Measurements from ENCODE around the gene SORBS1. TPM values are rescaled to one million over a fixed set of nuclear protein-coding genes. Genes with fewer than 3 reads are reported as not detected.

The SORBS1 gene
- total RNA-seq, 2 donors from 2014 or later: 1.4 to 1.6 TPM

GRCh38 chr10:95573964-95574604, 12.9 kb upstream of the SORBS1 start:
- no peaks in the 10 kb centered on the region for H3K36me3 Mint-ChIP-seq
- H3K27me3 Mint-ChIP-seq: peaks cover 15 to 32% of the 10 kb centered on the region in 2 donors
- H3K4me3 Mint-ChIP-seq: no peak overlapping the region
- no peaks in the 10 kb centered on the region for H3K4me1 Mint-ChIP-seq (ENCODE audit: low read depth in 2 of 2)
- no peaks in the 10 kb centered on the region for H3K9me3 Mint-ChIP-seq
- H3K27ac Mint-ChIP-seq: no peak overlapping the region
- no peak for DNase-seq (ENCODE audit: low spot score)
- ATAC-seq: no peak

DNA sequence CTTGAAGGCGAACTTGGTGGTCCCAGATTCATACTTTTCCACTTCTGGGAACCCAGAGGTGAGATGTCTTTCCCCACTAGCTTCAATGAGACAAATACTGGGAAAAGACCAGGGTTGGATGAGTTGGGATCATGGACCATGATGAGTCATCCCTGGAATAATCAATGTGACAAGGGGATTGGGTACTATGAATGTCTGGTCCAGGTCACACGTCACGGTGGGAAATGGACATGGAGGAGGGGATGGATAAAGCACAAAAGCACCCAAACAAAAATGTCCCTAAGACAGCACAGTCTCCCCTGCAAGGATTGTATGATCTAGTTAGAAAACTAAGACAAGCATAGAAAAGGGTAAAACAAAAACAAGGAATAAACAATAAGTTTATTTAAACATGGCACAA, 12.4 kb upstream of the SORBS1 start:
- ATAC-seq (no peak), DNase-seq (ENCODE audit: low spot score) (no peak)
- H3K27ac Mint-ChIP-seq: no peak overlapping the region
- peaks cover 12 to 27% of the 10 kb centered on the region in 2 donors for H3K27me3 Mint-ChIP-seq
- H3K4me1 Mint-ChIP-seq (ENCODE audit: low read depth in 2 of 2): no peaks in the 10 kb centered on the region
- H3K9me3 Mint-ChIP-seq: no peaks in the 10 kb centered on the region
- no peaks in the 10 kb centered on the region for H3K36me3 Mint-ChIP-seq
- no peak overlapping the region for H3K4me3 Mint-ChIP-seq

- Mint-ChIP-seq H3K9me3 (no peaks in the 10 kb centered on the region), H3K36me3 (no peaks in the 10 kb centered on the region), H3K4me3 (no peak overlapping the region), H3K27ac (no peak overlapping the region), H3K4me1 (ENCODE audit: low read depth in 2 of 2) (no peaks in the 10 kb centered on the region), H3K27me3 (peaks cover 11 to 26% of the 10 kb centered on the region in 2 donors)
- ATAC-seq (no peak), DNase-seq (ENCODE audit: low spot score) (no peak)
These were observed 11.1 kb upstream of the SORBS1 start for GRCh38 chr10:95572131-95572820.

- no peaks in the 10 kb centered on the region for H3K9me3 Mint-ChIP-seq
- no peak overlapping the region for H3K27ac Mint-ChIP-seq
- peaks cover 11 to 26% of the 10 kb centered on the region in 2 donors for H3K27me3 Mint-ChIP-seq
- DNase-seq (ENCODE audit: low spot score) (no peak), ATAC-seq (no peak)
- no peaks in the 10 kb centered on the region for H3K36me3 Mint-ChIP-seq
- H3K4me3 Mint-ChIP-seq: no peak overlapping the region
- H3K4me1 Mint-ChIP-seq (ENCODE audit: low read depth in 2 of 2): no peaks in the 10 kb centered on the region
These were observed 10.2 kb upstream of the SORBS1 start for GRCh38 chr10:95571390-95571789.

- ATAC-seq: no peak
- no peaks in the 10 kb centered on the region for H3K9me3 Mint-ChIP-seq
These were observed 8.2 kb upstream of the SORBS1 start for GRCh38 chr10:95569368-95569767.

GRCh38 chr10:95567903-95568630, 6.9 kb upstream of the SORBS1 start:
- no peak for ATAC-seq
- Mint-ChIP-seq H3K9me3 (no peaks in the 10 kb centered on the region), H3K36me3 (no peaks in the 10 kb centered on the region), H3K4me3 (no peak overlapping the region), H3K27me3 (peaks cover 8 to 11% of the 10 kb centered on the region in 2 donors), H3K27ac (no peak overlapping the region), H3K4me1 (ENCODE audit: low read depth in 2 of 2) (no peaks in the 10 kb centered on the region)
- DNase-seq (ENCODE audit: low spot score): no peak

More at GRCh38 chr10:95569368-95569767, 8.2 kb upstream of the SORBS1 start:
- Mint-ChIP-seq H3K27ac (no peak overlapping the region), H3K4me1 (ENCODE audit: low read depth in 2 of 2) (no peaks in the 10 kb centered on the region), H3K36me3 (no peaks in the 10 kb centered on the region), H3K27me3 (peaks cover 18 to 21% of the 10 kb centered on the region in 2 donors), H3K4me3 (no peak overlapping the region)
- DNase-seq (ENCODE audit: low spot score): no peak

DNA sequence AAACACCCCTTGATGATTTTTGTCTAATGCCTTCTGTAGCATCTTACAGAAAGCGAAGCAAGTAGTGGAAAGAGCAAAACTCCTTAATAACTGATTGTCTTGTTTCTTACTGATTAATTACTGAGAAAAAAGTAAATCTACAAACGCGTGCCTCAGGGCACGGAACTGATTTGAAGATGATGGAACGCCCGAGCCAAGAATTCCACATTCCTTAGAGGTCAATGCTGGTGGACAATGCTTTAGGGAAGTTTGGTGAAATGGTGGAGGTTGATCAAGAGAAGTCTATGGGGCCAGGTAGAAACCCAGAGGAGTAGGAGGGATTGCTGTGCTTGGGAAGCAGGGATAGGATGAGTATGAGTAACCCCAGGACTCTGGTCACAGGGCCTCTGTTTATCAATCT, 5.0 kb upstream of the SORBS1 start:
- DNase-seq (ENCODE audit: low spot score): no peak
- Mint-ChIP-seq H3K4me1 (ENCODE audit: low read depth in 2 of 2) (peaks cover 0 to 5% of the 10 kb centered on the region in 2 donors), H3K27me3 (peaks cover 7 to 11% of the 10 kb centered on the region in 2 donors), H3K27ac (no peak overlapping the region), H3K9me3 (no peaks in the 10 kb centered on the region), H3K4me3 (no peak overlapping the region), H3K36me3 (no peaks in the 10 kb centered on the region)
- ATAC-seq: no peak

DNA sequence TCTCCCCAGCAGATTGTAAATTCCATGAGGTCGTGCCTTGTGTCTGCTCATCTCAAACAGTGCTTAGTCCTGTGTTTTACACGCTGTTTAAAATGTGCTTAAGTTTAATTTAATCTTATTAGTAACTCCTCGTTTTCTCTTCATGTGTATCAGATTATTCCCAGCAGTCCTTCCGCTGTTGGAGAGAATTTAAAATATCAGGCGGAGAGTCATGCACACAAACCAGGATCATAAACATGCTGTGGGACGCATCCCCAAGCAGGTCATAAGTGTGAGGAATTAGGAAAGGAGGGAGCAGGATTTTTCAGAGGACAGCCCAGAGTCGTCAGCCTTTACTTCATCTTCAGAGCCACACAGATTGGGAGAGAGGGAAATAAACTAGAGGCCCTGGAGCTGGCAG, 4.2 kb upstream of the SORBS1 start:
- Mint-ChIP-seq H3K4me3 (no peak overlapping the region), H3K9me3 (no peaks in the 10 kb centered on the region), H3K4me1 (ENCODE audit: low read depth in 2 of 2) (peaks cover 6 to 10% of the 10 kb centered on the region in 2 donors), H3K36me3 (no peaks in the 10 kb centered on the region), H3K27me3 (peaks cover 7 to 11% of the 10 kb centered on the region in 2 donors), H3K27ac (no peak overlapping the region)
- no peak for DNase-seq (ENCODE audit: low spot score)
- ATAC-seq: no peak

DNA sequence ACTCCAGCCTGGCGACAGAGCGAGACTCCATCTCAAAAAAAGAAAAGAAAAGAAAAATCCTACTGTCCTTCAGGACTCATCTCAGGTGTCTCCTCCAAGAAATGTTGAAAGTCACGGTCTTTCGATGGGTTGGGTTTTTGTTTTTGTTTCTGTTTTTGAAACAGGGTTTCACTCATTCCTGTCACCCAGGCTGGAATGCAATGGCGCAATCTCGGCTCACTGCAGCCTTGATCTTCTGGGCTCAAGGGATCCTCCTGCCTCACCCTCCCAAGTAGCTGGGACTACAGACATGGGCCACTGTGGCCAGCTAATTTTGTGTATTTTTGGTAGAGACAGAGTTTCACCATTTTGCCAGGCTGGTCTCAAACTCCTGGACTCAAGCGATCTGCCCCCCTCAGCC, 3.1 kb upstream of the SORBS1 start:
- H3K27ac Mint-ChIP-seq: no peak overlapping the region

GRCh38 chr10:95562341-95562965, 1.3 kb upstream of the SORBS1 start:
- H3K9me3 Mint-ChIP-seq: no peaks in the 10 kb centered on the region
- no peak for DNase-seq (ENCODE audit: low spot score)
- H3K27me3 Mint-ChIP-seq: peaks cover 11 to 16% of the 10 kb centered on the region in 2 donors
- no peak for ATAC-seq
- no peak overlapping the region for H3K4me3 Mint-ChIP-seq
- H3K36me3 Mint-ChIP-seq: no peaks in the 10 kb centered on the region
- peaks cover 10 to 16% of the 10 kb centered on the region in 2 donors for H3K4me1 Mint-ChIP-seq (ENCODE audit: low read depth in 2 of 2)
- H3K27ac Mint-ChIP-seq: no peak overlapping the region

More for the DNA sequence above, 3.1 kb upstream of the SORBS1 start:
- Mint-ChIP-seq H3K4me3 (no peak overlapping the region), H3K4me1 (ENCODE audit: low read depth in 2 of 2) (peaks cover 10 to 16% of the 10 kb centered on the region in 2 donors), H3K36me3 (no peaks in the 10 kb centered on the region), H3K9me3 (no peaks in the 10 kb centered on the region), H3K27me3 (peaks cover 11 to 15% of the 10 kb centered on the region in 2 donors)
- ATAC-seq: no peak
- DNase-seq (ENCODE audit: low spot score): no peak

GRCh38 chr10:95561864-95562177, 650 bp upstream of the SORBS1 start:
- H3K27ac Mint-ChIP-seq: no peak overlapping the region
- H3K36me3 Mint-ChIP-seq: no peaks in the 10 kb centered on the region
- no peaks in the 10 kb centered on the region for H3K9me3 Mint-ChIP-seq
- peaks cover 10 to 16% of the 10 kb centered on the region in 2 donors for H3K4me1 Mint-ChIP-seq (ENCODE audit: low read depth in 2 of 2)
- H3K4me3 Mint-ChIP-seq: peak overlapping the region; percentile 99
- H3K27me3 Mint-ChIP-seq: peaks cover 11 to 16% of the 10 kb centered on the region in 2 donors
- DNase-seq (ENCODE audit: low spot score) (no peak), ATAC-seq (no peak)

GRCh38 chr10:95560278-95561176, 644 bp downstream of the SORBS1 start:
- peaks cover 10 to 16% of the 10 kb centered on the region in 2 donors for H3K4me1 Mint-ChIP-seq (ENCODE audit: low read depth in 2 of 2)
- ATAC-seq (peak; percentile 1 to 17), DNase-seq (ENCODE audit: low spot score) (peak; percentile 69)
- peak overlapping the region; percentile 68 to 72 for H3K27ac Mint-ChIP-seq
- H3K4me3 Mint-ChIP-seq: peak overlapping the region; percentile 99
- no peaks in the 10 kb centered on the region for H3K36me3 Mint-ChIP-seq
- H3K9me3 Mint-ChIP-seq: no peaks in the 10 kb centered on the region
- H3K27me3 Mint-ChIP-seq: peaks cover 7 to 16% of the 10 kb centered on the region in 2 donors

DNA sequence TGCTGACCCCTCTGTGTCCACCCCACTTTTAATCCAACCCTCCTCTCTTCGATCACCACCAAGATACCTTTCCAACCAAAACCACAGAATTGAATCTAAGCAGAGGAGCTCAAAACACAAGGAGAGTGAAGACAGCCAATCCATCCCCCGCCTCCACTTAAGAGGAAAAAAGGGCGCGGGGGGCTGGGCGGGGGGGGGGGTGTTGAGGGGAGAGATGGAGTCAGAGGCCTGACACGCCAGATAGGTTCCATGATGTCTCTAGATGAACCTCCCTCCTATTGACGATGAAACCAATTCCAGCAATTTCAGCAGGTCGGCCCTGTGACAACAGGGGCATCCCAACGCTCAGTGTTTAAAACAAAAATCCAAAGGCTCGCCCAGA, 1.3 kb downstream of the SORBS1 start:
- Mint-ChIP-seq H3K27me3 (peaks cover 3 to 16% of the 10 kb centered on the region in 2 donors), H3K4me1 (ENCODE audit: low read depth in 2 of 2) (peaks cover 10 to 16% of the 10 kb centered on the region in 2 donors), H3K36me3 (no peaks in the 10 kb centered on the region), H3K4me3 (peak overlapping the region; percentile 99), H3K9me3 (no peaks in the 10 kb centered on the region), H3K27ac (peak overlapping the region in 1 of 2 donors; percentile 72)
- DNase-seq (ENCODE audit: low spot score) (no peak), ATAC-seq (no peak)
